ENCODE results near the gene PPP1R14C. TPM values are rescaled to one million over a fixed set of nuclear protein-coding genes. Genes with fewer than 3 reads are reported as not detected.

PPP1R14C gene
- polyA plus RNA-seq, 1 donor, result 2.9 TPM

DNA sequence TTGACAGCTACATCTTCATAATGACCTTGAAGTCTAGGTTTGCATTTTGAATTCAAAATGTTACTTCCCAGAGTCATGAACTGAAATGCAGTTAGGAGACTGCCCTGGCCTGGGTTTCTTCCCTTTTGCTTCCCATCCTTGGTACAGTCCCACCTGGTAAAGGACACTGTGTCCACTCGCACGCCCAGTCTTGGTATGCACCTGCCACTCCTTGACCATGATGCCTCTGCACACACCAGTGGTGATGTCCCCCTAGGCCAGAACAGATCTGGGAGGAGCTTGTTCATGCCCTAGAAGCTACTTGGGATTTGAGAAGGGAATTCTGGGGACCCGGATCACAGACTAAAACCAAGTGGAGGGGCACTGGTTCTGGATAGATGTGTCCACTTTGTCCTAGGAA, 3.6 kb downstream of the PPP1R14C start:
- peaks cover 4% of the 10 kb centered on the region for H3K9me3 ChIP-seq (ENCODE audit: control insufficient read depth, low read depth, low read length)
- no peak overlapping the region for H3K27ac ChIP-seq (ENCODE audit: low read length)
- H3K4me1 ChIP-seq (ENCODE audit: control insufficient read depth, insufficient read depth, low read length), result peaks cover 6% of the 10 kb centered on the region
- peaks cover 63% of the 10 kb centered on the region for H3K27me3 ChIP-seq (ENCODE audit: control insufficient read depth, insufficient read depth, low read length)
- no CpG with 5 or more reads among the region's 3 CpGs for WGBS (ENCODE audit: insufficient coverage, low lambda C conversion rate)
- DNase-seq, result no peak
- H3K4me3 ChIP-seq (ENCODE audit: low read length), result no peak overlapping the region
- H3K36me3 ChIP-seq (ENCODE audit: control insufficient read depth, insufficient read depth, low read length), result no peaks in the 10 kb centered on the region

DNA sequence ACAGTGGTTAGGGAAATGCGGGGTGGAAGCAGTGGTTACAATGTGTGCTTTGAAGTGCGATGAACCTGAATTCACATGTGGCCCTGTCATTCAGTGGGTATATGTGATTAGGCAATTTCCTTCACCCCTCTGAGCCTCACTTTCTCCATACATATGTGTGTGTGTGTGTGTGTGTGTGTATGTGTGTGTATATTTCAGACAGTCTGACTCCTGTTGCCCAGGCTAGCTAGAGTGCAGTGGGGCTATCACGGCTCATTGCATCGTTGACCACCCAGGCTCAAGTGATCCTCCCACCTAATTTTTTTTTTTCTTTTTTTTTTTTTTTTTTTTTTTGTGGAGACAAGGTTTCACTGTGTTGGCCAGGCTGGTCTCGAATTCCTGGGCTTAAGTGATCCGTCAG, 6.3 kb downstream of the PPP1R14C start:
- H3K9me3 ChIP-seq (ENCODE audit: control insufficient read depth, low read depth, low read length), result no peaks in the 10 kb centered on the region
- no peak overlapping the region for H3K4me3 ChIP-seq (ENCODE audit: low read length)
- H3K27ac ChIP-seq (ENCODE audit: low read length), result no peak overlapping the region
- H3K4me1 ChIP-seq (ENCODE audit: control insufficient read depth, insufficient read depth, low read length), result peaks cover 14% of the 10 kb centered on the region
- peaks cover 38% of the 10 kb centered on the region for H3K27me3 ChIP-seq (ENCODE audit: control insufficient read depth, insufficient read depth, low read length)
- no peak for DNase-seq
- no peaks in the 10 kb centered on the region for H3K36me3 ChIP-seq (ENCODE audit: control insufficient read depth, insufficient read depth, low read length)
- WGBS (ENCODE audit: insufficient coverage, low lambda C conversion rate), result no CpG with 5 or more reads among the region's 6 CpGs

DNA sequence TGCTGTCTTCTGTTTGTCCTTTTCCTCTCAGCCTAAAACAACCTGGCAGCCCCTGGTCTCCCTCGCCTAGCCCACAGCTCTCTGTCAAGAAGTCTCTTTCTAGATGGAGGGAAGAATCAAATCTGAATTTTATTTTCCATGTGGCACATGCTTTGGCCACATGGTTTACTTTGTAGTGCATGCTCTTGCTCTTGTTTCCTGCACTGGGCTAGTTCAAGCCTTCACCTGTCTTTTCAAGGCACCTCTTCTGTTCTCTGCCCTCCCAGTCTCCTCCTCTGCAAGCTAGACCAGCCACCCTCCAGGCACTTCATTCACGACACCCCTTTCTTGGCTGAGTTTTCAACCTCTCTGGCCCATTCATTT, 7.6 kb downstream of the PPP1R14C start:
- Histone ChIP-seq H3K4me1 (ENCODE audit: control insufficient read depth, insufficient read depth, low read length) (peaks cover 16% of the 10 kb centered on the region), H3K27ac (ENCODE audit: low read length) (no peak overlapping the region), H3K27me3 (ENCODE audit: control insufficient read depth, insufficient read depth, low read length) (peaks cover 25% of the 10 kb centered on the region), H3K36me3 (ENCODE audit: control insufficient read depth, insufficient read depth, low read length) (no peaks in the 10 kb centered on the region), H3K4me3 (ENCODE audit: low read length) (no peak overlapping the region), H3K9me3 (ENCODE audit: control insufficient read depth, low read depth, low read length) (no peaks in the 10 kb centered on the region)
- WGBS (ENCODE audit: insufficient coverage, low lambda C conversion rate), result no CpG with 5 or more reads among the region's 2 CpGs
- no peak for DNase-seq

DNA sequence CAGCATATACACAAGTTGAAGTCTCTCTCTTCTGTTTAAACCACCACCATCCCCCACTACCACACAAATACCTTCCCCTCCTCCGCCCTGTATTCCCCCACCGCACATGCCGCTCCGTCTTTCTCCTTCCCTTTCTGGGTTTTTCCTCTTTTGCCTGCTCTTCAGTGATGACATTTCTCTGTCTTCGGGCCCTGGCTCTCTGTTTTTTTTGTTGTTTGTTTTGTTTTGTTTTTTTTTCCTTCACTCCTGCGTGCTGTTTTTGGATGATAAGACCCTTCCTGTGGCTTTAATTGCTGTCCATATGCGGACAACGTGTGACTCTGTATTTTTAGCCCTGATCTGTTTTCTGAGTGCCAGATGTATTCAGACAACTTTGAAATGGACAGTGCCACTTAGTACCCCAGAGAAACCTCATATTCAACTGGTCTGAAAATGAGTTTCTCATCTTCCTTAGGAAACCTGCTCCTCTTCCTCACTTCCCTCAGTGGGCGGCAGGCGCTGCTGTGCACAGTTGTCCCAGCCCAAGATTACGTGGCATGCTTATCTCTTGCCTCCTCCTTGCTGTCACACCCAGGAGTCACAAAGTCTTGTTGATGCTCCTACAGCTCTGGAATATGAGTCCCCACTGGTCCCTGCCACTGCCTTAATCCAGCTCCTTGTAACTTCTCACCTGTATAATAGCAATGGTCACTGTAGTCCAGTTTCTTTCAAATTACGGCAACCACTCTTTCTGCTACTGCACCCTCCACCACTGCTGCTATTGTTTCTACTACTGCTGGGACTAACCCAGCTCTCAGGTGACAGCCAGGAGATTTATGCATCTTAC, 8.2 kb downstream of the PPP1R14C start:
- H3K4me3 ChIP-seq (ENCODE audit: low read length), result no peak overlapping the region
- 59% methylated on average over 5 of the region's 12 CpGs for WGBS (ENCODE audit: insufficient coverage, low lambda C conversion rate)
- H3K36me3 ChIP-seq (ENCODE audit: control insufficient read depth, insufficient read depth, low read length), result no peaks in the 10 kb centered on the region
- no peaks in the 10 kb centered on the region for H3K9me3 ChIP-seq (ENCODE audit: control insufficient read depth, low read depth, low read length)
- H3K27me3 ChIP-seq (ENCODE audit: control insufficient read depth, insufficient read depth, low read length), result peaks cover 19% of the 10 kb centered on the region
- no peak overlapping the region for H3K27ac ChIP-seq (ENCODE audit: low read length)
- H3K4me1 ChIP-seq (ENCODE audit: control insufficient read depth, insufficient read depth, low read length), result peaks cover 16% of the 10 kb centered on the region
- no peak for DNase-seq

DNA sequence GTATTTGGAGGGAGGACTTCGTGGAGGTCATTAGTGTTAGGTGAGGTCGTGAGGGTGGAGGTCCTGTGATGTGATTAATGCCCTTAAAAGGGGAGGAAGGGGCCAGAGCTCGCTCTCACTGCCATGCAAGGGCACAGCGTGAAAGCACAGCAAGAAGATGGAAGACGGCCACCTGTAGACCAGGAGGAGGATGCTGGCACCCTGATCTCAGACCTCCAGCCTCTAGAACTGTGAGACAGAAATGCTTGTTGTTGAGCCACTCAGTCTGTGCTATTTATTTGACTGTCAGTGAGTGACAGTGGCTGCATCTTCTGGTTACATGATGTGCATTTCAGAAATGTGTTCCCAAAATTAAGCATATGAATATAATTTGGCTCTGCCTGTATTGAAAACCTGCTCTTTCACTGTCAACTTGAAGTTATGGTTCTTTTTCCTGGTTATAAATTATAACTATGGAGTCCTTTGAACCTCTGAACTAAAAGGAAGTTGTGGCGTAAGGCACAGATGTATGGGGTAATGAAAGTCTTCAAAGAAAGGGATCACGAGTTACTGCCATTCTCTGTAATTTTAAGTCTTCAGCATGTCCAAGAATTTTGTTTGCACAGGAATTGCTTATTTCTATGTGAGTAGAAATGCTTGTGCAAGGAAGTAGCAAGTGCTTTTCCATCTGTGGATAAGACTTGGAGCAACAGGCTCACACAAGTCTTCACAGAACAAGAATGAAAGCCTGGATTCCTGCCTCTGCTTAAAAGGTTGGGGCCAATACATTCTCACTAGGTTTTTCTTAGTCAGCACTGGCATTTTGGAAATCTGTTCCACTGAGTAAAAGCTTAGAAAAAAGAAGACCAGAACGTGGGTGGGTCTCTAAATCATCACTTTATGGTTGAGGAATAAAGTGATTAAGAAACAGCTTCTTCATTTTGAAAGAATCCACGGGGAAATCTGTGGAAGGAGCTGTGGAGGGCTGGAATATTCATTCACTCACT, 10.3 kb downstream of the PPP1R14C start:
- Histone ChIP-seq H3K36me3 (ENCODE audit: control insufficient read depth, insufficient read depth, low read length) (no peaks in the 10 kb centered on the region), H3K27ac (ENCODE audit: low read length) (peak overlapping the region; percentile 51)
- WGBS (ENCODE audit: insufficient coverage, low lambda C conversion rate), result 0% methylated on average over 2 of the region's 9 CpGs

DNA sequence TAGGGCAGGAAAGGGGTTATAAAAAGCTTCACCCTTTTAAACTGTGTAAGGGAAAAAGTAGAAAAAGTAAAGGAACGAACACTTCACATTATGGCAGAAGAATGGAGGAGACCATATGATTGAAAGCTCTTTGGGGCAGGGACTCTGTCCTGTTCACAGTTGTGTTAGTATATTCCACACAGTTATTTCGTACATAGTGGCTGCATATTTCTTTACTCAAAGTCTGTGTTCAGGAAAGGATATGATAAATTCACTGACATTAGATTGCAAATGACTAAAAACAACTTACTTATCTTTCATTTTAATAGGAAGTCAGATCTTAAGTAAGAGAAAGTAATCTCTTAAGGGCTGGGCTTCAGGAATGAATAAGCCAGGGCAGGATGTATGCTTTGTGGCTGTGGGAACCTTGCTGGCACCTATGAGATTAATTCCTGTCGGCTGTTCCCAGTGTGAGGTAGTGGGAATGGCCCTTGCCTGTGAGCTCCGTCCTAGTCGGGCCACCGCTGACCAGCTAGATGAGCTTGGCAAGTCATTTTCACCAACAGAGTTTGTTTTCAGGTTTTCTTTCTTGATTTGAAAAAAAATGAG, 11.2 kb downstream of the PPP1R14C start:
- Histone ChIP-seq H3K4me3 (ENCODE audit: low read length) (no peak overlapping the region), H3K27ac (ENCODE audit: low read length) (no peak overlapping the region), H3K27me3 (ENCODE audit: control insufficient read depth, insufficient read depth, low read length) (peaks cover 12% of the 10 kb centered on the region), H3K9me3 (ENCODE audit: control insufficient read depth, low read depth, low read length) (no peaks in the 10 kb centered on the region), H3K4me1 (ENCODE audit: control insufficient read depth, insufficient read depth, low read length) (peaks cover 16% of the 10 kb centered on the region), H3K36me3 (ENCODE audit: control insufficient read depth, insufficient read depth, low read length) (no peaks in the 10 kb centered on the region)
- no peak for DNase-seq
- WGBS (ENCODE audit: insufficient coverage, low lambda C conversion rate), result 73% methylated on average over 2 of the region's 6 CpGs

More for the DNA sequence above, 10.3 kb downstream of the PPP1R14C start:
- peak; percentile 68 to 84 for DNase-seq
- peaks cover 16% of the 10 kb centered on the region for H3K4me1 ChIP-seq (ENCODE audit: control insufficient read depth, insufficient read depth, low read length)
- H3K4me3 ChIP-seq (ENCODE audit: low read length), result no peak overlapping the region
- no peaks in the 10 kb centered on the region for H3K9me3 ChIP-seq (ENCODE audit: control insufficient read depth, low read depth, low read length)
- H3K27me3 ChIP-seq (ENCODE audit: control insufficient read depth, insufficient read depth, low read length), result peaks cover 12% of the 10 kb centered on the region

DNA sequence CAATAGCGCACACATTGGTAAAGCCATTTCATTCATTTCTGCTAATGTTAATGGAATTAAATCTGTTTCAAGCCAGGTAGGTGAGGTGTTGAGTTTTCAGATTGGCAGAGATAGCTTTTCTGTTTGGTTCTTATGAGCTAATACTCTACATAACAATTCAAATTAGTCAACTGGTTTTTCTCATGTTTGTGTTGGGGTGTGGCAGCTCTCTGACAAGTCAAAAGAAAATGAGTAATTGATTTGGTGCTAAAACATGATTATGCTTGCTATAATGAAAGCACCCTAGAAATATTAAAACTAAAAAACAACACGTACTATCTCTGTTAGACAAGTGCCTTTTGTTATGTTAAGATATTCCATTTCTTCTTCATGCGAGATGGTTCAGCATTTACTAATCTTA, 13.6 kb downstream of the PPP1R14C start:
- no peak overlapping the region for H3K27ac ChIP-seq (ENCODE audit: low read length)
- WGBS (ENCODE audit: insufficient coverage, low lambda C conversion rate), result 100% methylated on average over 1 of the region's 3 CpGs
- H3K36me3 ChIP-seq (ENCODE audit: control insufficient read depth, insufficient read depth, low read length), result no peaks in the 10 kb centered on the region
- DNase-seq, result no peak
- H3K4me1 ChIP-seq (ENCODE audit: control insufficient read depth, insufficient read depth, low read length), result peaks cover 16% of the 10 kb centered on the region
- H3K27me3 ChIP-seq (ENCODE audit: control insufficient read depth, insufficient read depth, low read length), result no peaks in the 10 kb centered on the region
- H3K4me3 ChIP-seq (ENCODE audit: low read length), result no peak overlapping the region
- H3K9me3 ChIP-seq (ENCODE audit: control insufficient read depth, low read depth, low read length), result no peaks in the 10 kb centered on the region

DNA sequence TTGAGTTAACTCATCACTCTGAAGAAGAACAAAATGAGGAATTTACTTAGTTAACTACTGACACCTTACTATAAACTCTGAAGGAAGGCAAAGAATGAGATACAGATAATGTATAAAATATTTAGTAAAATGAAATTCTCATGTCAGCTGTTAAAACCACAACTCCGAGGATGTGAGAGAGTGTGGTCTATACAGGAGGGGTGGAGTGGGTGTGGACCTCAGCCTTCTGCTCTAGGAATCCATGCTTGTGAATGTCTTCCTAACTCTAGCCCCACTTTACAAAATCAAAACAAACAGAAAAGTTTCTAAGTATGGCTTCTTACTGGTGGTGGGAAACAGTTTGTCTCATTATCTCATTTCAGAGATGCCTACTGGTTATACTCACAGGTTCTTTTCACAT, 14.2 kb downstream of the PPP1R14C start:
- H3K9me3 ChIP-seq (ENCODE audit: control insufficient read depth, low read depth, low read length), result no peaks in the 10 kb centered on the region
- peaks cover 16% of the 10 kb centered on the region for H3K4me1 ChIP-seq (ENCODE audit: control insufficient read depth, insufficient read depth, low read length)
- DNase-seq, result no peak
- H3K27ac ChIP-seq (ENCODE audit: low read length), result no peak overlapping the region
- H3K27me3 ChIP-seq (ENCODE audit: control insufficient read depth, insufficient read depth, low read length), result no peaks in the 10 kb centered on the region
- no peaks in the 10 kb centered on the region for H3K36me3 ChIP-seq (ENCODE audit: control insufficient read depth, insufficient read depth, low read length)
- WGBS (ENCODE audit: insufficient coverage, low lambda C conversion rate), result 100% methylated on average over 1 of the region's 1 CpG
- no peak overlapping the region for H3K4me3 ChIP-seq (ENCODE audit: low read length)

DNA sequence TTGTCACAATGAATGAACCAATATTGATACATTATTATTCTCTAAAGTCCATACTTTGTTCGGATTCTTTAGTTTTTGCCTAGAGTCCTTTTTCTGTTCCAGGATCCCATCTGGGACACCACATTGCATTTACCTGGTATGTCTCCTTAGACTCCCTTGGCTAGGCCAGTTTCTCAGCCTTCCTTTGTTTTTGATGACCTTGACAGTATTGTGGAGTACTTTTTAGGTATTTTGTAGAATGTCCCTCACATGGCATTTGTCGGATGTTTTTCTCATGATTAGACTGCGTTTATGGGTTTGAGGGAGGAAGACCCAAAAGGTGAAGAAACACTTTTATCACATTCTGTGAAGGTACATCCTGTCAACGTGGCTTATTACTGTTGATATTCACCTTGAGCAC, 16.9 kb downstream of the PPP1R14C start:
- 100% methylated on average over 3 of the region's 4 CpGs for WGBS (ENCODE audit: insufficient coverage, low lambda C conversion rate)
- no peaks in the 10 kb centered on the region for H3K4me1 ChIP-seq (ENCODE audit: control insufficient read depth, insufficient read depth, low read length)
- no peaks in the 10 kb centered on the region for H3K9me3 ChIP-seq (ENCODE audit: control insufficient read depth, low read depth, low read length)
- H3K27ac ChIP-seq (ENCODE audit: low read length), result no peak overlapping the region
- no peaks in the 10 kb centered on the region for H3K27me3 ChIP-seq (ENCODE audit: control insufficient read depth, insufficient read depth, low read length)
- no peak overlapping the region for H3K4me3 ChIP-seq (ENCODE audit: low read length)
- DNase-seq, result no peak
- H3K36me3 ChIP-seq (ENCODE audit: control insufficient read depth, insufficient read depth, low read length), result no peaks in the 10 kb centered on the region

DNA sequence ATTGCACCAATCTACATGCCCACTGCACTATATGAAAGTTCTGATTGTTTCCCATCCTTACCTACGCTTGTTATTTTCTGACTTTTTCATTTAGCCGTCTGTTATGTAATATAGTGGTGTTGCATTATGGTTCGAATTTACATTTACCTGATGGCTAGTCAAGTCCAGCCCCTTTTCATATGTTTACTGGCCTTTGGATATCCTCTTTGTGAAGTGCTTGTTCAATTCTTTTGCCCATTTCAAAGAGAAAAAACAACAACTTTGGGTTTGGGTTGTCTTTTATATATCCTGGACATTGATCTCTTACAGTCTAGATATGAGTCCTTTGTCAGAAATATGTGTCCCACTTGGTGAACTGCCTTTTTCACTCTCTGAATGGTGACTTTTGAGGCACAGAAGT, 21.1 kb downstream of the PPP1R14C start:
- H3K36me3 ChIP-seq (ENCODE audit: control insufficient read depth, insufficient read depth, low read length), result no peaks in the 10 kb centered on the region
- no peak overlapping the region for H3K4me3 ChIP-seq (ENCODE audit: low read length)
- no peak for DNase-seq
- 100% methylated on average over 1 of the region's 3 CpGs for WGBS (ENCODE audit: insufficient coverage, low lambda C conversion rate)
- no peaks in the 10 kb centered on the region for H3K9me3 ChIP-seq (ENCODE audit: control insufficient read depth, low read depth, low read length)
- H3K27ac ChIP-seq (ENCODE audit: low read length), result no peak overlapping the region
- no peaks in the 10 kb centered on the region for H3K27me3 ChIP-seq (ENCODE audit: control insufficient read depth, insufficient read depth, low read length)
- H3K4me1 ChIP-seq (ENCODE audit: control insufficient read depth, insufficient read depth, low read length), result no peaks in the 10 kb centered on the region
